ENCODE measurements around the gene EBF3.

Gene EBF3

GRCh38 chr10:129846991-129847391 is 117.1 kb downstream of the EBF3 start:
- Histone ChIP-seq H3K36me3 (peaks cover 0 to 5% (median 4%) of the 10 kb centered on the region in 3 donors), H3K4me3 (no peak overlapping the region), H3K9me3 (no peaks in the 10 kb centered on the region), H3K27ac (no peak overlapping the region), H3K4me1 (no peaks in the 10 kb centered on the region), H3K27me3 (no peaks in the 10 kb centered on the region)
- intact Hi-C loops (cut with DNase I; ENCODE audit: low total_unique reads): no loop called here
- DNase-seq: no peak
- TF ChIP-seq CTCF (IDR thresholded peaks at IDR 0.05): no peak

GRCh38 chr10:129845111-129845753 is 118.8 kb downstream of the EBF3 start:
- intact Hi-C loops (cut with DNase I; ENCODE audit: low total_unique reads): no loop called here
- no peak overlapping the region for H3K27ac ChIP-seq
- H3K4me1 ChIP-seq: no peaks in the 10 kb centered on the region
- no peaks in the 10 kb centered on the region for H3K9me3 ChIP-seq
- no peak overlapping the region for H3K4me3 ChIP-seq
- no peak for TF ChIP-seq CTCF (IDR thresholded peaks at IDR 0.05)
- H3K27me3 ChIP-seq: no peaks in the 10 kb centered on the region
- no peak for DNase-seq
- H3K36me3 ChIP-seq: peaks cover 0 to 21% (median 10%) of the 10 kb centered on the region in 3 donors

- TF ChIP-seq CTCF (IDR thresholded peaks at IDR 0.05): no peak
- no peaks in the 10 kb centered on the region for H3K4me1 ChIP-seq
- H3K27me3 ChIP-seq: no peaks in the 10 kb centered on the region
- H3K9me3 ChIP-seq: no peaks in the 10 kb centered on the region
- H3K4me3 ChIP-seq: no peak overlapping the region
- H3K27ac ChIP-seq: no peak overlapping the region
- intact Hi-C loops (cut with DNase I; ENCODE audit: low total_unique reads): no loop called here
- DNase-seq: no peak
- peaks cover 0 to 29% (median 18%) of the 10 kb centered on the region in 3 donors for H3K36me3 ChIP-seq
Observed at GRCh38 chr10:129844216-129844766, 119.8 kb downstream of the EBF3 start.

- H3K27ac ChIP-seq: no peak overlapping the region
- no peak for TF ChIP-seq CTCF (IDR thresholded peaks at IDR 0.05)
- intact Hi-C loops (cut with DNase I; ENCODE audit: low total_unique reads): no loop called here
Observed at GRCh38 chr10:129843702-129844101, 120.4 kb downstream of the EBF3 start.

DNA sequence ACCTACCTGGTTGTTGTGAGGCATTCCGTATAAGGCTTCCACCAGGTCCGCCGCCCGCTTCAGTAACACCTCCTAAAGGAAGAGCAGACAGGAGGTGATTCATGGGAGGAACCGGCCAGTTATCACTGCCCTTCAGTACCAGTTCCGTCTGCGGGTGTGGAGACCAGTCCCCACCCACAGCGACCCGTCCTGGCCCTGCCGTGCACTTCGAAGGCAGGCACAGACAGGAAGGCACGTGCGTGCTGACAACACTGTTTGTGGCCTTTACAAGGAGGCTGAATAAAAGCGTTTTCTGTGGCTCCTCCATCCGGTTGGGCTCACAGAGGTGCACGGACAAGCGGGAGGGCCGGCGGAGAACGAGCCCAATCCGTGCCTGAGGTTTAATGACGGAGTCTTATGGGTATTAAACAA is 120.9 kb downstream of the EBF3 start:
- DNase-seq: no peak
- peaks cover 1 to 40% (median 27%) of the 10 kb centered on the region in 3 donors for H3K36me3 ChIP-seq
- no peaks in the 10 kb centered on the region for H3K4me1 ChIP-seq
- no peak for TF ChIP-seq CTCF (IDR thresholded peaks at IDR 0.05)
- intact Hi-C loops (cut with DNase I; ENCODE audit: low total_unique reads): no loop called here
- no peak overlapping the region for H3K4me3 ChIP-seq
- H3K27me3 ChIP-seq: no peaks in the 10 kb centered on the region
- H3K27ac ChIP-seq: no peak overlapping the region
- no peaks in the 10 kb centered on the region for H3K9me3 ChIP-seq

More at GRCh38 chr10:129843702-129844101, 120.4 kb downstream of the EBF3 start:
- H3K4me3 ChIP-seq: no peak overlapping the region
- no peaks in the 10 kb centered on the region for H3K9me3 ChIP-seq
- H3K4me1 ChIP-seq: no peaks in the 10 kb centered on the region
- H3K27me3 ChIP-seq: no peaks in the 10 kb centered on the region
- DNase-seq: no peak
- H3K36me3 ChIP-seq: peaks cover 0 to 35% (median 24%) of the 10 kb centered on the region in 3 donors

Measured in tibial artery (tissue), 4 donors.